WTC11 (cell line): Measurements from ENCODE around the gene NCAM2. TPM values are rescaled to one million over a fixed set of nuclear protein-coding genes. Genes with fewer than 3 reads are reported as not detected.

Experiments used
- ATAC-seq: fragments of 200-7000 bp; cut with Tn5 transposase; 2 replicates; pipeline ENCODE4 v1.10.0; 2021; ENCODE audit warnings: mild to moderate bottlenecking, moderate library complexity
- CTCF ChIA-PET: fragments of 300-600 bp; sonication (Branson Sonifier 250); formaldehyde crosslinking; loops from one replicate; lab custom pipeline; 2021; ENCODE audit warnings: antibody characterized with exemption; lab: Charles Lee
- POLR2A ChIA-PET: fragments of 350-600 bp; sonication (Branson Sonifier 250); formaldehyde crosslinking; loops from one replicate; lab custom pipeline; 2021; ENCODE audit warnings: antibody characterized with exemption; lab: Charles Lee
- DNase-seq: peaks from one replicate; pipeline ENCODE4 v3.0.0; 2021; ENCODE audit warnings: low spot score
- H3K27ac Mint-ChIP-seq: 2 replicates; pipeline ENCODE4 v1.8.0; 2021; ENCODE audit warnings: mixed read lengths
- H3K27me3 Mint-ChIP-seq: 2 replicates; pipeline ENCODE4 v1.8.0; 2021; ENCODE audit warnings: low read depth, mild to moderate bottlenecking, moderate library complexity, mixed read lengths
- H3K36me3 Mint-ChIP-seq: 2 replicates; pipeline ENCODE4 v1.8.0; 2021; ENCODE audit warnings: mixed read lengths
- H3K4me1 Mint-ChIP-seq: 2 replicates; pipeline ENCODE4 v1.8.0; 2022; ENCODE audit warnings: mixed read lengths
- H3K4me3 Mint-ChIP-seq: 2 replicates; pipeline ENCODE4 v1.8.0; 2021; ENCODE audit warnings: mild to moderate bottlenecking, moderate library complexity, mixed read lengths
- H3K9me3 Mint-ChIP-seq: 2 replicates; pipeline ENCODE4 v1.8.0; 2021; ENCODE audit warnings: mixed read lengths
- CREM ChIP-seq: sonication (generic); formaldehyde crosslinking; IDR thresholded peaks from 2 replicates; pipeline ENCODE4 v1.8.1; 2022; ENCODE audit warnings: mild to moderate bottlenecking, missing genetic modification reagents, moderate library complexity
- FOXK1 ChIP-seq: sonication (generic); formaldehyde crosslinking; IDR thresholded peaks from 2 replicates; pipeline ENCODE4 v1.8.0; 2022; ENCODE audit warnings: mild to moderate bottlenecking, moderate library complexity, missing genetic modification reagents
- GABPB1 ChIP-seq: sonication (generic); formaldehyde crosslinking; IDR thresholded peaks from 2 replicates; pipeline ENCODE4 v1.8.1; 2023; ENCODE audit warnings: mild to moderate bottlenecking, missing genetic modification reagents
- HMGA2 ChIP-seq: fragments of 250-450 bp; sonication (Bioruptor Pico); IDR thresholded peaks from 2 replicates; pipeline ENCODE4 v1.4.0; 2021; ENCODE audit warnings: mild to moderate bottlenecking, moderate library complexity
- JAZF1 ChIP-seq: fragments of 250-450 bp; sonication (Bioruptor Pico); IDR thresholded peaks from 2 replicates; pipeline ENCODE4 v1.9.0; 2021; ENCODE audit warnings: moderate library complexity, mild to moderate bottlenecking, inconsistent platforms
- JUN ChIP-seq: sonication (generic); formaldehyde crosslinking; IDR thresholded peaks from 2 replicates; pipeline ENCODE4 v1.8.0; 2023; ENCODE audit warnings: mild to moderate bottlenecking, missing genetic modification reagents
- MYBL2 ChIP-seq: sonication (generic); formaldehyde crosslinking; IDR thresholded peaks from 2 replicates; pipeline ENCODE4 v1.8.1; 2023; ENCODE audit warnings: mild to moderate bottlenecking, moderate library complexity, missing genetic modification reagents
- NR1H2 ChIP-seq: sonication (generic); formaldehyde crosslinking; IDR thresholded peaks from 2 replicates; pipeline ENCODE4 v1.9.0; 2021; ENCODE audit warnings: mild to moderate bottlenecking, moderate library complexity, missing genetic modification reagents
- SMAD4 ChIP-seq: sonication (generic); formaldehyde crosslinking; IDR thresholded peaks from 2 replicates; pipeline ENCODE4 v1.8.0; 2022; ENCODE audit warnings: mild to moderate bottlenecking, missing genetic modification reagents
- SOX15 ChIP-seq: fragments of 250-450 bp; sonication (Bioruptor Pico); IDR thresholded peaks from 2 replicates; pipeline ENCODE4 v1.9.0; 2021; ENCODE audit warnings: mild to moderate bottlenecking
- SP1 ChIP-seq: sonication (generic); formaldehyde crosslinking; conservative IDR thresholded peaks from 2 replicates; pipeline ENCODE4 v1.8.1; 2022; ENCODE audit warnings: missing genetic modification reagents
- ZNF121 ChIP-seq: sonication (generic); formaldehyde crosslinking; IDR thresholded peaks from 2 replicates; pipeline ENCODE4 v1.8.0; 2023; ENCODE audit warnings: missing genetic modification reagents
- ZNF263 ChIP-seq: sonication (generic); formaldehyde crosslinking; IDR thresholded peaks from 2 replicates; pipeline ENCODE4 v1.8.1; 2022; ENCODE audit warnings: low read depth, mild to moderate bottlenecking, moderate library complexity, missing genetic modification reagents
- total RNA-seq: library from RNA; stranded (reverse); gene quantifications from 3 replicates; pipeline ENCODE4 v1.2.3, GENCODE V29; 2021
- TF ChIP-seq, protein P1 (sequence below): sonication (generic); formaldehyde crosslinking; conservative IDR thresholded peaks from 2 replicates; pipeline ENCODE4 v1.8.1; 2022; ENCODE audit warnings: mild to moderate bottlenecking, missing genetic modification reagents
- TF ChIP-seq, protein P2 (sequence below): fragments of 250-450 bp; sonication (Bioruptor Pico); IDR thresholded peaks from 2 replicates; pipeline ENCODE4 v2.1.2; 2022; ENCODE audit warnings: mild to moderate bottlenecking, moderate library complexity
- TF ChIP-seq, protein P3 (sequence below): sonication (generic); formaldehyde crosslinking; IDR thresholded peaks from 2 replicates; pipeline ENCODE4 v1.8.1; 2022; ENCODE audit warnings: mild to moderate bottlenecking, moderate library complexity, missing genetic modification reagents
- TF ChIP-seq, protein P4 (sequence below): sonication (generic); formaldehyde crosslinking; IDR thresholded peaks from 2 replicates; pipeline ENCODE4 v1.8.0; 2022; ENCODE audit warnings: mild to moderate bottlenecking, missing genetic modification reagents
- TF ChIP-seq, protein P5 (sequence below): sonication (generic); formaldehyde crosslinking; IDR thresholded peaks from 2 replicates; pipeline ENCODE4 v1.8.0; 2022; ENCODE audit warnings: mild to moderate bottlenecking, missing genetic modification reagents
- TF ChIP-seq, protein P6 (sequence below): sonication (generic); formaldehyde crosslinking; IDR thresholded peaks from 2 replicates; pipeline ENCODE4 v1.8.0; 2023; ENCODE audit warnings: mild to moderate bottlenecking, missing genetic modification reagents
- TF ChIP-seq, protein P7 (sequence below): fragments of 250-450 bp; sonication (Bioruptor Pico); conservative IDR thresholded peaks from 2 replicates; pipeline ENCODE4 v1.9.0; 2021; ENCODE audit warnings: mild to moderate bottlenecking
- TF ChIP-seq, protein P8 (sequence below): fragments of 200-600 bp; IDR thresholded peaks from 2 replicates; pipeline ENCODE4 v1.8.0; 2022; ENCODE audit warnings: antibody characterized with exemption

Gene NCAM2
- total RNA-seq, 1 experiment from 2014 or later = 1.6 TPM

DNA sequence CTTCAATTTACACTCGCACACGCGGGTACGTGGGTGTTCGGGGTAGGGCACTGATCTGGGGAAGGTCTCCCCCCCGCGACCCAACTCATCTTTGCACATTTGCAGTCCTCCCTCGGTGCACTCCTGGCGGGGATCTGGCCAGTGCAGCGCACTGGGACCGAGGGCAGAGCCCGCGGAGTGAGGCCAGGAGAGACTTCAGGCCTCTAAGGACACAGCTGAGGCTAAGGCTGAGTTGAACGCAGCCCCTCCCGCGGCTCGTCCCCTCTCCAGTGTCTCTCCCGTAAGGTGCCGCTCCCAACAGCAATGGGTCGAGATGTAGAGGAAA is 936 bp upstream of the NCAM2 start:
- no peak overlapping the region for H3K27ac Mint-ChIP-seq
- ChIA-PET CTCF (interaction anchor here (1.0 to 1.7 kb wide), 5 partner anchors 9 to 258 kb away, joined by 3 to 12 read pairs (median 6); no protein-coding TSS in a partner anchor), POLR2A (interaction anchor here (0.6 kb wide), 1 partner anchor 1223 kb away, joined by 3 read pairs; no protein-coding TSS in a partner anchor)
- H3K36me3 Mint-ChIP-seq = no peaks in the 10 kb centered on the region
- DNase-seq (peak; percentile 19), ATAC-seq (peak; percentile 46)
- peaks cover 14% of the 10 kb centered on the region for H3K4me1 Mint-ChIP-seq
- TF ChIP-seq SOX15 (CRISPR knock-in tag) = no peak
- H3K27me3 Mint-ChIP-seq = peaks cover 54% of the 10 kb centered on the region
- peak overlapping the region; percentile 77 for H3K4me3 Mint-ChIP-seq
- no peaks in the 10 kb centered on the region for H3K9me3 Mint-ChIP-seq

DNA sequence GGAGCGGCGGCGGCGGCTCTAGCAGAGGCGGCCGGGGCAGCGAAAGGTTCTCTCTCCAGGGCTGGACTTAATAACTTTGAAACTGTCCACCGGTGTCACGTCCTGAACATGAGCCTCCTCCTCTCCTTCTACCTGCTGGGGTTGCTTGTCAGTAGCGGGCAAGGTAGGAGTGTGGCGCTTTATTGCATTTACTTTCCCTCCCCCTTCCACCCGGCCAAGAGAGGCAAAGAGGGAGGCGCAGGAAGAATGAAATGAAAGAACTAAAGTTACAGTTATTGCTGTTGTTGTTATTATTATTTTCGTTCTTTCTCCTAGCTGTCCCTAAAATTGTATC is 214 bp downstream of the NCAM2 start:
- ATAC-seq (peak; percentile 36), DNase-seq (no peak)
- H3K9me3 Mint-ChIP-seq = no peaks in the 10 kb centered on the region
- H3K36me3 Mint-ChIP-seq = no peaks in the 10 kb centered on the region
- TF ChIP-seq FOXK1 (CRISPR knock-in tag) (no peak), JUN (CRISPR knock-in tag) (no peak)
- POLR2A ChIA-PET = no interaction called here
- peaks cover 54% of the 10 kb centered on the region for H3K27me3 Mint-ChIP-seq
- H3K27ac Mint-ChIP-seq = no peak overlapping the region
- CTCF ChIA-PET = interaction anchor here (1.0 to 1.7 kb wide), 6 partner anchors 8 to 259 kb away, joined by 3 to 12 read pairs (median 6); no protein-coding TSS in a partner anchor
- peaks cover 14% of the 10 kb centered on the region for H3K4me1 Mint-ChIP-seq
- peak overlapping the region; percentile 74 for H3K4me3 Mint-ChIP-seq

DNA sequence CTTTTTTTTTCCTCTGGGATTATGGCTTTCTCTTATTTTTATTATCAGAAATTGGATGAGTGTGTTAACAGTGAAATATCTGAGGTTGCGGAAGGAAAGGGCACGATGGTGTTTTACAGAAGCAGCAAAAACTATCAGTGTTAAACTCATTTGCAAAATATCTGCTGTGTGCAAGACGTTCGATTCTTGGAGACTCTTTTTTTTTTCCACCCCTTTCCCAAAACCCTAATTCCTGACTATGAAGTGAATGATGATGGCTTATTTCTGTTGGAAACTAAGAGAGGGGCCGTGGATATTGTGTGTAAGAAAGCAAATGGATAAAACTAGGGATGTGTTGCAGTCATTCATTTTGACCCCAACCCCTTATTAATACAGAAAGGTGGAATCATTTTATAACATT is 677 bp downstream of the NCAM2 start:
- no peak overlapping the region for H3K27ac Mint-ChIP-seq
- CTCF ChIA-PET = interaction anchor here (1.2 to 1.7 kb wide), 4 partner anchors 12 to 106 kb away, joined by 5 to 12 read pairs (median 7); no protein-coding TSS in a partner anchor
- TF ChIP-seq ZNF121 (CRISPR knock-in tag) (no peak), JAZF1 (CRISPR knock-in tag) (no peak), SMAD4 (no peak), CREM (CRISPR knock-in tag) (no peak), HMGA2 (CRISPR knock-in tag) (no peak), GABPB1 (CRISPR knock-in tag) (no peak), SP1 (no peak), NR1H2 (no peak), MYBL2 (no peak), ZNF263 (no peak)
- TF ChIP-seq, protein P1, sequence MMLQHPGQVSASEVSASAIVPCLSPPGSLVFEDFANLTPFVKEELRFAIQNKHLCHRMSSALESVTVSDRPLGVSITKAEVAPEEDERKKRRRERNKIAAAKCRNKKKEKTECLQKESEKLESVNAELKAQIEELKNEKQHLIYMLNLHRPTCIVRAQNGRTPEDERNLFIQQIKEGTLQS (CRISPR knock-in tag) = no peak
- TF ChIP-seq, protein P2, sequence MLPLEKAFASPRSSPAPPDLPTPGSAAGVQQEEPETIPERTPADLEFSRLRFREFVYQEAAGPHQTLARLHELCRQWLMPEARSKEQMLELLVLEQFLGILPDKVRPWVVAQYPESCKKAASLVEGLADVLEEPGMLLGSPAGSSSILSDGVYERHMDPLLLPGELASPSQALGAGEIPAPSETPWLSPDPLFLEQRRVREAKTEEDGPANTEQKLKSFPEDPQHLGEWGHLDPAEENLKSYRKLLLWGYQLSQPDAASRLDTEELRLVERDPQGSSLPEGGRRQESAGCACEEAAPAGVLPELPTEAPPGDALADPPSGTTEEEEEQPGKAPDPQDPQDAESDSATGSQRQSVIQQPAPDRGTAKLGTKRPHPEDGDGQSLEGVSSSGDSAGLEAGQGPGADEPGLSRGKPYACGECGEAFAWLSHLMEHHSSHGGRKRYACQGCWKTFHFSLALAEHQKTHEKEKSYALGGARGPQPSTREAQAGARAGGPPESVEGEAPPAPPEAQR = no peak
- TF ChIP-seq, protein P3, sequence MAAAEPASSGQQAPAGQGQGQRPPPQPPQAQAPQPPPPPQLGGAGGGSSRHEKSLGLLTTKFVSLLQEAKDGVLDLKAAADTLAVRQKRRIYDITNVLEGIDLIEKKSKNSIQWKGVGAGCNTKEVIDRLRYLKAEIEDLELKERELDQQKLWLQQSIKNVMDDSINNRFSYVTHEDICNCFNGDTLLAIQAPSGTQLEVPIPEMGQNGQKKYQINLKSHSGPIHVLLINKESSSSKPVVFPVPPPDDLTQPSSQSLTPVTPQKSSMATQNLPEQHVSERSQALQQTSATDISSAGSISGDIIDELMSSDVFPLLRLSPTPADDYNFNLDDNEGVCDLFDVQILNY (CRISPR knock-in tag) = no peak
- TF ChIP-seq, protein P4, sequence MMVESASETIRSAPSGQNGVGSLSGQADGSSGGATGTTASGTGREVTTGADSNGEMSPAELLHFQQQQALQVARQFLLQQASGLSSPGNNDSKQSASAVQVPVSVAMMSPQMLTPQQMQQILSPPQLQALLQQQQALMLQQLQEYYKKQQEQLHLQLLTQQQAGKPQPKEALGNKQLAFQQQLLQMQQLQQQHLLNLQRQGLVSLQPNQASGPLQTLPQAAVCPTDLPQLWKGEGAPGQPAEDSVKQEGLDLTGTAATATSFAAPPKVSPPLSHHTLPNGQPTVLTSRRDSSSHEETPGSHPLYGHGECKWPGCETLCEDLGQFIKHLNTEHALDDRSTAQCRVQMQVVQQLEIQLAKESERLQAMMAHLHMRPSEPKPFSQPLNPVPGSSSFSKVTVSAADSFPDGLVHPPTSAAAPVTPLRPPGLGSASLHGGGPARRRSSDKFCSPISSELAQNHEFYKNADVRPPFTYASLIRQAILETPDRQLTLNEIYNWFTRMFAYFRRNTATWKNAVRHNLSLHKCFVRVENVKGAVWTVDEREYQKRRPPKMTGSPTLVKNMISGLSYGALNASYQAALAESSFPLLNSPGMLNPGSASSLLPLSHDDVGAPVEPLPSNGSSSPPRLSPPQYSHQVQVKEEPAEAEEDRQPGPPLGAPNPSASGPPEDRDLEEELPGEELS (CRISPR knock-in tag) = no peak
- TF ChIP-seq, protein P5, sequence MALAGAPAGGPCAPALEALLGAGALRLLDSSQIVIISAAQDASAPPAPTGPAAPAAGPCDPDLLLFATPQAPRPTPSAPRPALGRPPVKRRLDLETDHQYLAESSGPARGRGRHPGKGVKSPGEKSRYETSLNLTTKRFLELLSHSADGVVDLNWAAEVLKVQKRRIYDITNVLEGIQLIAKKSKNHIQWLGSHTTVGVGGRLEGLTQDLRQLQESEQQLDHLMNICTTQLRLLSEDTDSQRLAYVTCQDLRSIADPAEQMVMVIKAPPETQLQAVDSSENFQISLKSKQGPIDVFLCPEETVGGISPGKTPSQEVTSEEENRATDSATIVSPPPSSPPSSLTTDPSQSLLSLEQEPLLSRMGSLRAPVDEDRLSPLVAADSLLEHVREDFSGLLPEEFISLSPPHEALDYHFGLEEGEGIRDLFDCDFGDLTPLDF = no peak
- TF ChIP-seq, protein P6, sequence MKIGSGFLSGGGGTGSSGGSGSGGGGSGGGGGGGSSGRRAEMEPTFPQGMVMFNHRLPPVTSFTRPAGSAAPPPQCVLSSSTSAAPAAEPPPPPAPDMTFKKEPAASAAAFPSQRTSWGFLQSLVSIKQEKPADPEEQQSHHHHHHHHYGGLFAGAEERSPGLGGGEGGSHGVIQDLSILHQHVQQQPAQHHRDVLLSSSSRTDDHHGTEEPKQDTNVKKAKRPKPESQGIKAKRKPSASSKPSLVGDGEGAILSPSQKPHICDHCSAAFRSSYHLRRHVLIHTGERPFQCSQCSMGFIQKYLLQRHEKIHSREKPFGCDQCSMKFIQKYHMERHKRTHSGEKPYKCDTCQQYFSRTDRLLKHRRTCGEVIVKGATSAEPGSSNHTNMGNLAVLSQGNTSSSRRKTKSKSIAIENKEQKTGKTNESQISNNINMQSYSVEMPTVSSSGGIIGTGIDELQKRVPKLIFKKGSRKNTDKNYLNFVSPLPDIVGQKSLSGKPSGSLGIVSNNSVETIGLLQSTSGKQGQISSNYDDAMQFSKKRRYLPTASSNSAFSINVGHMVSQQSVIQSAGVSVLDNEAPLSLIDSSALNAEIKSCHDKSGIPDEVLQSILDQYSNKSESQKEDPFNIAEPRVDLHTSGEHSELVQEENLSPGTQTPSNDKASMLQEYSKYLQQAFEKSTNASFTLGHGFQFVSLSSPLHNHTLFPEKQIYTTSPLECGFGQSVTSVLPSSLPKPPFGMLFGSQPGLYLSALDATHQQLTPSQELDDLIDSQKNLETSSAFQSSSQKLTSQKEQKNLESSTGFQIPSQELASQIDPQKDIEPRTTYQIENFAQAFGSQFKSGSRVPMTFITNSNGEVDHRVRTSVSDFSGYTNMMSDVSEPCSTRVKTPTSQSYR (CRISPR knock-in tag) = no peak
- TF ChIP-seq, protein P7, sequence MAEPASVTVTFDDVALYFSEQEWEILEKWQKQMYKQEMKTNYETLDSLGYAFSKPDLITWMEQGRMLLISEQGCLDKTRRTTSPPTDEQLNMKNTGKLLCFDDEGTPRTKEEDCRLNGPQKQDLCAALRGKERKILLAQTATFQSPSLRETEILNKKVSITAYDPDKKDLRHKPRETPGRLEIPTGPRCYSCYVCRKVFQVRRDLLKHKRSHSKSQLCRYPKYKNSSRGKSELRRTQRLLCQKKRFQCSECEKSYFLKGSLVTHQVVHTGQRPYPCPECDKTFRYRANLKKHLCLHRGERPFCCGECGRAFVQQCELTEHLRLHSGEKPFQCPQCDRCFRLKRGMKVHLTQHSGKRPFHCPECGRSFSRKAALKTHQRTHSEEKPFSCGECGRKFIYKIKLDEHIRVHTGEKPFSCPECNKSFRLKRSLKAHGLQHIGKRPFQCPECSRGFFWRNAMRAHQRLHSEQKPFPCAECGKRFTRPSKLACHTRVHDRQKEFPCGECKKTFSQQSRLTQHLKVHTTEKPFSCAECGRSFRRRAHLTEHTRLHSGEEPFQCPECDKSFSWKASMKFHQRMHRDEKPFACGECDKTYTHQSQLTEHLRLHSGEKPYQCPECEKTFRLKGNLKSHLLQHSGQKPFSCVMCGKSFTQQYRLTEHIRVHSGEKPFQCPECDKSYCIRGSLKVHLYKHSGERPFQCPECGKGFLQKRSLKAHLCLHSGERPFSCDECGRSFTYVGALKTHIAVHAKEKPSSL = no peak
- TF ChIP-seq, protein P8, sequence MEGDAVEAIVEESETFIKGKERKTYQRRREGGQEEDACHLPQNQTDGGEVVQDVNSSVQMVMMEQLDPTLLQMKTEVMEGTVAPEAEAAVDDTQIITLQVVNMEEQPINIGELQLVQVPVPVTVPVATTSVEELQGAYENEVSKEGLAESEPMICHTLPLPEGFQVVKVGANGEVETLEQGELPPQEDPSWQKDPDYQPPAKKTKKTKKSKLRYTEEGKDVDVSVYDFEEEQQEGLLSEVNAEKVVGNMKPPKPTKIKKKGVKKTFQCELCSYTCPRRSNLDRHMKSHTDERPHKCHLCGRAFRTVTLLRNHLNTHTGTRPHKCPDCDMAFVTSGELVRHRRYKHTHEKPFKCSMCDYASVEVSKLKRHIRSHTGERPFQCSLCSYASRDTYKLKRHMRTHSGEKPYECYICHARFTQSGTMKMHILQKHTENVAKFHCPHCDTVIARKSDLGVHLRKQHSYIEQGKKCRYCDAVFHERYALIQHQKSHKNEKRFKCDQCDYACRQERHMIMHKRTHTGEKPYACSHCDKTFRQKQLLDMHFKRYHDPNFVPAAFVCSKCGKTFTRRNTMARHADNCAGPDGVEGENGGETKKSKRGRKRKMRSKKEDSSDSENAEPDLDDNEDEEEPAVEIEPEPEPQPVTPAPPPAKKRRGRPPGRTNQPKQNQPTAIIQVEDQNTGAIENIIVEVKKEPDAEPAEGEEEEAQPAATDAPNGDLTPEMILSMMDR = no peak

More for the DNA sequence above, 677 bp downstream of the NCAM2 start:
- peaks cover 14% of the 10 kb centered on the region for H3K4me1 Mint-ChIP-seq
- H3K27me3 Mint-ChIP-seq = peaks cover 50% of the 10 kb centered on the region
- no peaks in the 10 kb centered on the region for H3K9me3 Mint-ChIP-seq
- H3K36me3 Mint-ChIP-seq = no peaks in the 10 kb centered on the region
- peak overlapping the region; percentile 74 for H3K4me3 Mint-ChIP-seq
- no peak for DNase-seq
- POLR2A ChIA-PET = no interaction called here
- no peak for ATAC-seq
